ENCODE data around the gene LSM14B.

LSM14B gene

DNA sequence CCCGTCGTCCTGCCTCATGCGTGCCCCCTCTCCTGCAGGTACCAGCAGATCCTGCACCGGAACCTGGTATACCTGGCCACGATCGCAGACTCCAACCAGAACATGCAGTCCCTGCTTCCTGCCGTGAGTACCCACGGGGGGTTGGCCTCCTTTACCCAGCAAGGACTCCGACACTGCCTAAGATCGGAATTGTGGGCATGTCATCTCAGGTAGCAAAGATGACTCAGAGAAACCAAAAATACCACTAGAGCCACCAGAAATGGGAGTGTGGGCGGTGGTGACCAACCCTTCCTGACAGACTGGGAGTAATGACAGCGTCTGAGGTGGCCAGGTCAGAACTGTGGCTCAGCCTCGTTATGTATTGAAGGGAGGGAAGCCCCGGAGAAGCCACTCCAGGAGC is 37.6 kb downstream of the LSM14B start:
- no peak for ATAC-seq
- TF ChIP-seq, protein P1, sequence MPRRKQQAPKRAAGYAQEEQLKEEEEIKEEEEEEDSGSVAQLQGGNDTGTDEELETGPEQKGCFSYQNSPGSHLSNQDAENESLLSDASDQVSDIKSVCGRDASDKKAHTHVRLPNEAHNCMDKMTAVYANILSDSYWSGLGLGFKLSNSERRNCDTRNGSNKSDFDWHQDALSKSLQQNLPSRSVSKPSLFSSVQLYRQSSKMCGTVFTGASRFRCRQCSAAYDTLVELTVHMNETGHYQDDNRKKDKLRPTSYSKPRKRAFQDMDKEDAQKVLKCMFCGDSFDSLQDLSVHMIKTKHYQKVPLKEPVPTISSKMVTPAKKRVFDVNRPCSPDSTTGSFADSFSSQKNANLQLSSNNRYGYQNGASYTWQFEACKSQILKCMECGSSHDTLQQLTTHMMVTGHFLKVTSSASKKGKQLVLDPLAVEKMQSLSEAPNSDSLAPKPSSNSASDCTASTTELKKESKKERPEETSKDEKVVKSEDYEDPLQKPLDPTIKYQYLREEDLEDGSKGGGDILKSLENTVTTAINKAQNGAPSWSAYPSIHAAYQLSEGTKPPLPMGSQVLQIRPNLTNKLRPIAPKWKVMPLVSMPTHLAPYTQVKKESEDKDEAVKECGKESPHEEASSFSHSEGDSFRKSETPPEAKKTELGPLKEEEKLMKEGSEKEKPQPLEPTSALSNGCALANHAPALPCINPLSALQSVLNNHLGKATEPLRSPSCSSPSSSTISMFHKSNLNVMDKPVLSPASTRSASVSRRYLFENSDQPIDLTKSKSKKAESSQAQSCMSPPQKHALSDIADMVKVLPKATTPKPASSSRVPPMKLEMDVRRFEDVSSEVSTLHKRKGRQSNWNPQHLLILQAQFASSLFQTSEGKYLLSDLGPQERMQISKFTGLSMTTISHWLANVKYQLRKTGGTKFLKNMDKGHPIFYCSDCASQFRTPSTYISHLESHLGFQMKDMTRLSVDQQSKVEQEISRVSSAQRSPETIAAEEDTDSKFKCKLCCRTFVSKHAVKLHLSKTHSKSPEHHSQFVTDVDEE (CRISPR knock-in tag; IDR thresholded peaks at IDR 0.05), result no peak
- TF ChIP-seq ZNF8 (CRISPR knock-in tag; IDR thresholded peaks at IDR 0.05), result no peak
- no peak for TF ChIP-seq CSDC2 (CRISPR knock-in tag; IDR thresholded peaks at IDR 0.05)
- no peak for TF ChIP-seq ESRRG (CRISPR knock-in tag; IDR thresholded peaks at IDR 0.05)
- no peak for TF ChIP-seq SNAI2 (CRISPR knock-in tag; IDR thresholded peaks at IDR 0.05)
- TF ChIP-seq BACH2 (CRISPR knock-in tag; IDR thresholded peaks at IDR 0.05; ENCODE audit: borderline replicate concordance), result no peak
- no peak for TF ChIP-seq TOX (CRISPR knock-in tag; IDR thresholded peaks at IDR 0.05; ENCODE audit: borderline replicate concordance)
- TF ChIP-seq GLIS3 (CRISPR knock-in tag; IDR thresholded peaks at IDR 0.05), result no peak

DNA sequence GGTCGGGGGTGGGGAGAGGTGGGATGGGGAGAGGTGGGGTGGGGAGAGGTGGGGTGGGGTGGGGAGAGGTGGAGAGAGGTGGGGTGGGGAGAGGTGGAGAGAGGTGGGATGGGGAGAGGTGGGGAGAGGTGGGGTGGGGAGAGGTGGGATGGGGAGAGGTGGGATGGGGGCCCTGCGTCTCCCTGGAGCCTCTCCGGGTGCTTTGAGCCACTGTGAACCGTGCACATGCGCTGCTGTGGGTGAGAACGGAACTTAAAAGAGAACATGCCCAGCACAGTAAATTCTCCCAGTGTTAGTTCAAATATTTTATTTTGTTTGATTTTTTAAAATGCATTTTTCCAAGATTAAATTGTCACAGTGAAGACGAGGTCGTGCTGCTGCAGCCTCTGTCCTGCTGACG is 38.0 kb downstream of the LSM14B start:
- ATAC-seq, result no peak

More for the DNA sequence above, 38.0 kb downstream of the LSM14B start:
- no peak for TF ChIP-seq PPARA (CRISPR knock-in tag; IDR thresholded peaks at IDR 0.05; ENCODE audit: borderline replicate concordance)
- no peak for TF ChIP-seq RARB (CRISPR knock-in tag; IDR thresholded peaks at IDR 0.05)
- TF ChIP-seq, protein P2, sequence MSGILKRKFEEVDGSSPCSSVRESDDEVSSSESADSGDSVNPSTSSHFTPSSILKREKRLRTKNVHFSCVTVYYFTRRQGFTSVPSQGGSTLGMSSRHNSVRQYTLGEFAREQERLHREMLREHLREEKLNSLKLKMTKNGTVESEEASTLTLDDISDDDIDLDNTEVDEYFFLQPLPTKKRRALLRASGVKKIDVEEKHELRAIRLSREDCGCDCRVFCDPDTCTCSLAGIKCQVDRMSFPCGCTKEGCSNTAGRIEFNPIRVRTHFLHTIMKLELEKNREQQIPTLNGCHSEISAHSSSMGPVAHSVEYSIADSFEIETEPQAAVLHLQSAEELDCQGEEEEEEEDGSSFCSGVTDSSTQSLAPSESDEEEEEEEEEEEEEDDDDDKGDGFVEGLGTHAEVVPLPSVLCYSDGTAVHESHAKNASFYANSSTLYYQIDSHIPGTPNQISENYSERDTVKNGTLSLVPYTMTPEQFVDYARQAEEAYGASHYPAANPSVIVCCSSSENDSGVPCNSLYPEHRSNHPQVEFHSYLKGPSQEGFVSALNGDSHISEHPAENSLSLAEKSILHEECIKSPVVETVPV (CRISPR knock-in tag; IDR thresholded peaks at IDR 0.05), result no peak
- no peak for TF ChIP-seq ISL1 (CRISPR knock-in tag; IDR thresholded peaks at IDR 0.05)
- no peak for TF ChIP-seq GLIS3 (CRISPR knock-in tag; IDR thresholded peaks at IDR 0.05)
- TF ChIP-seq, protein P3, sequence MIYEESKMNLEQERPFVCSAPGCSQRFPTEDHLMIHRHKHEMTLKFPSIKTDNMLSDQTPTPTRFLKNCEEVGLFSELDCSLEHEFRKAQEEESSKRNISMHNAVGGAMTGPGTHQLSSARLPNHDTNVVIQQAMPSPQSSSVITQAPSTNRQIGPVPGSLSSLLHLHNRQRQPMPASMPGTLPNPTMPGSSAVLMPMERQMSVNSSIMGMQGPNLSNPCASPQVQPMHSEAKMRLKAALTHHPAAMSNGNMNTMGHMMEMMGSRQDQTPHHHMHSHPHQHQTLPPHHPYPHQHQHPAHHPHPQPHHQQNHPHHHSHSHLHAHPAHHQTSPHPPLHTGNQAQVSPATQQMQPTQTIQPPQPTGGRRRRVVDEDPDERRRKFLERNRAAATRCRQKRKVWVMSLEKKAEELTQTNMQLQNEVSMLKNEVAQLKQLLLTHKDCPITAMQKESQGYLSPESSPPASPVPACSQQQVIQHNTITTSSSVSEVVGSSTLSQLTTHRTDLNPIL (CRISPR knock-in tag; IDR thresholded peaks at IDR 0.05; ENCODE audit: low read depth), result no peak
- no peak for TF ChIP-seq ZNF565 (CRISPR knock-in tag; conservative IDR thresholded peaks at IDR 0.05; ENCODE audit: low read depth)
- no peak for TF ChIP-seq ZFP3 (CRISPR knock-in tag; IDR thresholded peaks at IDR 0.05)
- no peak for TF ChIP-seq TOX (CRISPR knock-in tag; IDR thresholded peaks at IDR 0.05; ENCODE audit: borderline replicate concordance)
- TF ChIP-seq OSR1 (CRISPR knock-in tag; IDR thresholded peaks at IDR 0.05), result no peak
- TF ChIP-seq, protein P4, sequence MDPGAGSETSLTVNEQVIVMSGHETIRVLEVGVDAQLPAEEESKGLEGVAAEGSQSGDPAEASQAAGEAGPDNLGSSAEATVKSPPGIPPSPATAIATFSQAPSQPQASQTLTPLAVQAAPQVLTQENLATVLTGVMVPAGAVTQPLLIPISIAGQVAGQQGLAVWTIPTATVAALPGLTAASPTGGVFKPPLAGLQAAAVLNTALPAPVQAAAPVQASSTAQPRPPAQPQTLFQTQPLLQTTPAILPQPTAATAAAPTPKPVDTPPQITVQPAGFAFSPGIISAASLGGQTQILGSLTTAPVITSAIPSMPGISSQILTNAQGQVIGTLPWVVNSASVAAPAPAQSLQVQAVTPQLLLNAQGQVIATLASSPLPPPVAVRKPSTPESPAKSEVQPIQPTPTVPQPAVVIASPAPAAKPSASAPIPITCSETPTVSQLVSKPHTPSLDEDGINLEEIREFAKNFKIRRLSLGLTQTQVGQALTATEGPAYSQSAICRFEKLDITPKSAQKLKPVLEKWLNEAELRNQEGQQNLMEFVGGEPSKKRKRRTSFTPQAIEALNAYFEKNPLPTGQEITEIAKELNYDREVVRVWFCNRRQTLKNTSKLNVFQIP (CRISPR knock-in tag; IDR thresholded peaks at IDR 0.05; ENCODE audit: borderline replicate concordance, low read depth), result no peak
- TF ChIP-seq, protein P5, sequence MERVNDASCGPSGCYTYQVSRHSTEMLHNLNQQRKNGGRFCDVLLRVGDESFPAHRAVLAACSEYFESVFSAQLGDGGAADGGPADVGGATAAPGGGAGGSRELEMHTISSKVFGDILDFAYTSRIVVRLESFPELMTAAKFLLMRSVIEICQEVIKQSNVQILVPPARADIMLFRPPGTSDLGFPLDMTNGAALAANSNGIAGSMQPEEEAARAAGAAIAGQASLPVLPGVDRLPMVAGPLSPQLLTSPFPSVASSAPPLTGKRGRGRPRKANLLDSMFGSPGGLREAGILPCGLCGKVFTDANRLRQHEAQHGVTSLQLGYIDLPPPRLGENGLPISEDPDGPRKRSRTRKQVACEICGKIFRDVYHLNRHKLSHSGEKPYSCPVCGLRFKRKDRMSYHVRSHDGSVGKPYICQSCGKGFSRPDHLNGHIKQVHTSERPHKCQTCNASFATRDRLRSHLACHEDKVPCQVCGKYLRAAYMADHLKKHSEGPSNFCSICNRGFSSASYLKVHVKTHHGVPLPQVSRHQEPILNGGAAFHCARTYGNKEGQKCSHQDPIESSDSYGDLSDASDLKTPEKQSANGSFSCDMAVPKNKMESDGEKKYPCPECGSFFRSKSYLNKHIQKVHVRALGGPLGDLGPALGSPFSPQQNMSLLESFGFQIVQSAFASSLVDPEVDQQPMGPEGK (CRISPR knock-in tag; IDR thresholded peaks at IDR 0.05; ENCODE audit: borderline replicate concordance), result no peak
- no peak for TF ChIP-seq ARNTL (CRISPR knock-in tag; IDR thresholded peaks at IDR 0.05; ENCODE audit: borderline replicate concordance, low read depth)
- no peak for TF ChIP-seq ZFP30 (CRISPR knock-in tag; IDR thresholded peaks at IDR 0.05)
- TF ChIP-seq ZNF8 (CRISPR knock-in tag; IDR thresholded peaks at IDR 0.05), result no peak
- TF ChIP-seq, protein P1 (CRISPR knock-in tag; IDR thresholded peaks at IDR 0.05), result no peak
- no peak for TF ChIP-seq ZC3H10 (CRISPR knock-in tag; IDR thresholded peaks at IDR 0.05)
- no peak for TF ChIP-seq CSDC2 (CRISPR knock-in tag; IDR thresholded peaks at IDR 0.05)
- TF ChIP-seq ESRRG (CRISPR knock-in tag; IDR thresholded peaks at IDR 0.05), result no peak
- no peak for TF ChIP-seq ZNF70 (CRISPR knock-in tag; IDR thresholded peaks at IDR 0.05)

Measured in SK-N-SH treated with all-trans-retinoic acid at 6 μM for 48 hours (cell line).